HCT116 (cell line): ENCODE measurements around the gene SLC6A12. TPM values are rescaled to one million over a fixed set of nuclear protein-coding genes. Genes with fewer than 3 reads are reported as not detected.

ENCODE experiments used
- ATAC-seq: fragments of 200-7000 bp; cut with Tn5 transposase; 2 replicates; pipeline ENCODE4 v1.9.1; 2020; ENCODE audit warnings: mild to moderate bottlenecking, moderate library complexity
- BruUV-seq: library from RNA; stranded (reverse); fragments of 400-500 nt; replicated peaks from 2 replicates; lab custom pipeline; 2021; lab: Mats Ljungman, UMichigan
- CTCF ChIA-PET: fragments of 300-600 bp; sonication (Branson Sonifier 250); formaldehyde crosslinking; loops from one replicate; lab custom pipeline; 2021; ENCODE audit warnings: antibody characterized with exemption; lab: Charles Lee
- POLR2A ChIA-PET: fragments of 300-600, 350-600 bp; sonication (Branson Sonifier 250); formaldehyde crosslinking; loops from one replicate; lab custom pipeline; 2021; ENCODE audit warnings: antibody characterized with exemption; lab: Charles Lee
- RAD21 ChIA-PET, 2 experiments: fragments of 300-600 bp; sonication (Branson Sonifier 250); formaldehyde crosslinking; loops; one replicate each; lab custom pipeline; 2023; ENCODE audit warnings: low total read pairs in 2 of 2; ENCODE audit not compliant: uncharacterized antibody in 2 of 2, unreplicated experiment in 2 of 2, low non-redundant PET in 1 of 2; lab: Charles Lee
- DNase-seq: peaks from one replicate; pipeline ENCODE4 v3.0.0-alpha.2; 2010; ENCODE audit warnings: low read depth, low spot score
- H2AFZ ChIP-seq: fragments of 200-600 bp; shearing (Covaris generic), sonication (generic); 2 replicates; pipeline ENCODE4 v1.6.1; 2017; ENCODE audit warnings: low read depth, mixed run types, mixed read lengths, antibody characterized with exemption, low read length; ENCODE audit not compliant: poor library complexity, severe bottlenecking
- H3K27ac ChIP-seq: 2 replicates; pipeline ENCODE4 v1.5.1; 2012; ENCODE audit warnings: low read depth, low read length
- H3K27me3 ChIP-seq: fragments of 200-600 bp; sonication (generic); 2 replicates; pipeline ENCODE4 v1.6.1; 2016; ENCODE audit warnings: mixed run types, low read length, mixed read lengths; ENCODE audit not compliant: insufficient read depth
- H3K36me3 ChIP-seq, 2 experiments: fragments of 200-500 bp in 1 of 2; fragments of 200-600 bp in 1 of 2; sonication (Bioruptor generic) in 1 of 2; sonication (generic) in 1 of 2; 2 replicates each; pipeline versions ENCODE4 v1.5.1 to v1.6.1; 2014 to 2016; ENCODE audit warnings: low read length in 2 of 2, inconsistent platforms in 1 of 2, mixed read lengths in 1 of 2, mixed run types in 1 of 2; ENCODE audit not compliant: insufficient read depth in 2 of 2, control insufficient read depth in 1 of 2
- H3K4me1 ChIP-seq, 2 experiments: fragments of 200-600 bp in 1 of 2; sonication (generic) in 1 of 2; 2 replicates each; pipeline versions ENCODE4 v1.5.1 to v1.6.1; 2012 to 2017; ENCODE audit warnings: low read length in 2 of 2, inconsistent platforms in 1 of 2, mild to moderate bottlenecking in 1 of 2, mixed read lengths in 1 of 2, mixed run types in 1 of 2, moderate library complexity in 1 of 2; ENCODE audit not compliant: insufficient read depth in 2 of 2, control insufficient read depth in 1 of 2
- H3K4me2 ChIP-seq: fragments of 200-600 bp; sonication (generic); 2 replicates; pipeline ENCODE4 v1.6.1; 2017; ENCODE audit warnings: mixed run types, low read length, mixed read lengths
- H3K4me3 ChIP-seq, 2 experiments: fragments of 200-600 bp in 1 of 2; sonication (generic) in 1 of 2; replicated peaks in 1 of 2; 2 replicates each; pipeline ENCODE4 v1.5.1; 2011 to 2016; ENCODE audit warnings: low read length in 2 of 2, control low read depth in 1 of 2, low read depth in 1 of 2, mild to moderate bottlenecking in 1 of 2, mixed read lengths in 1 of 2, mixed run types in 1 of 2
- H3K79me2 ChIP-seq: fragments of 200-600 bp; sonication (generic); 2 replicates; pipeline ENCODE4 v1.6.1; 2017; ENCODE audit warnings: mild to moderate bottlenecking, mixed run types, low read length, moderate library complexity, mixed read lengths; ENCODE audit not compliant: insufficient read depth
- H3K9ac ChIP-seq: fragments of 200-600 bp; sonication (generic); 2 replicates; pipeline ENCODE4 v1.6.1; 2016; ENCODE audit warnings: low read length, mixed read lengths
- H3K9me2 ChIP-seq: fragments of 200-600 bp; sonication (generic), shearing (Covaris generic); 2 replicates; pipeline ENCODE4 v1.6.1; 2017; ENCODE audit warnings: mixed run types, mild to moderate bottlenecking, moderate library complexity; ENCODE audit not compliant: insufficient read depth
- H3K9me3 ChIP-seq, 2 experiments: fragments of 200-500 bp in 1 of 2; fragments of 200-600 bp in 1 of 2; sonication (Bioruptor generic) in 1 of 2; sonication (generic) in 1 of 2; 2 replicates each; pipeline ENCODE4 v1.6.1; 2014 to 2017; ENCODE audit warnings: low read length in 2 of 2, mixed read lengths in 2 of 2, inconsistent platforms in 1 of 2, low read depth in 1 of 2, mild to moderate bottlenecking in 1 of 2, mixed run types in 1 of 2, moderate library complexity in 1 of 2; ENCODE audit not compliant: control insufficient read depth in 1 of 2, insufficient read depth in 1 of 2
- H4K20me1 ChIP-seq: fragments of 200-600 bp; sonication (generic), shearing (Covaris generic); 2 replicates; pipeline ENCODE4 v1.6.1; 2017; ENCODE audit warnings: mixed run types, mild to moderate bottlenecking, moderate library complexity; ENCODE audit not compliant: insufficient read depth
- ATF3 ChIP-seq: IDR thresholded peaks from 2 replicates; pipeline ENCODE4 v1.6.1; 2012
- CEBPB ChIP-seq: IDR thresholded peaks from 2 replicates; pipeline ENCODE4 v1.6.1; 2012; ENCODE audit warnings: low read depth
- CTCF ChIP-seq, 3 experiments: fragments of 200-600 bp in 1 of 3; sonication (generic) in 1 of 3; IDR thresholded peaks in 2 of 3; conservative IDR thresholded peaks in 1 of 3; 2 replicates each; pipeline ENCODE4 v1.5.1; 2012 to 2017; ENCODE audit warnings: low read depth in 2 of 3, low read length in 2 of 3, antibody characterized with exemption in 1 of 3, borderline replicate concordance in 1 of 3, control low read depth in 1 of 3, mild to moderate bottlenecking in 1 of 3, mixed read lengths in 1 of 3, mixed run types in 1 of 3, moderate library complexity in 1 of 3; ENCODE audit not compliant: insufficient read depth in 1 of 3
- EGR1 ChIP-seq: IDR thresholded peaks from 2 replicates; pipeline ENCODE4 v1.6.1; 2012; ENCODE audit warnings: low read depth
- ELF1 ChIP-seq: IDR thresholded peaks from 2 replicates; pipeline ENCODE4 v1.6.1; 2012; ENCODE audit warnings: low read depth, borderline replicate concordance
- EZH2 ChIP-seq: fragments of 200-600 bp; sonication (generic); IDR thresholded peaks from 2 replicates; pipeline ENCODE4 v1.6.1; 2017; ENCODE audit warnings: antibody characterized with exemption, mixed run types
- EZH2phosphoT487 ChIP-seq: fragments of 200-600 bp; IDR thresholded peaks from 2 replicates; pipeline ENCODE4 v1.6.1; 2018; ENCODE audit warnings: antibody characterized with exemption, borderline replicate concordance
- FOSL1 ChIP-seq: IDR thresholded peaks from 2 replicates; pipeline ENCODE4 v1.6.1; 2012; ENCODE audit warnings: low read depth
- JUND ChIP-seq: IDR thresholded peaks from 2 replicates; pipeline ENCODE4 v1.6.1; 2012
- MAX ChIP-seq: IDR thresholded peaks from 2 replicates; pipeline ENCODE4 v1.6.1; 2012
- POLR2A ChIP-seq: IDR thresholded peaks from 2 replicates; pipeline ENCODE4 v1.7.0; 2011; ENCODE audit warnings: borderline replicate concordance; ENCODE audit not compliant: insufficient read depth, insufficient read length; ENCODE audit errors: extremely low read depth
- REST ChIP-seq: IDR thresholded peaks from 2 replicates; pipeline ENCODE4 v1.6.1; 2012; ENCODE audit warnings: low read depth
- SP1 ChIP-seq: IDR thresholded peaks from 2 replicates; pipeline ENCODE4 v1.6.1; 2012; ENCODE audit warnings: low read depth
- SRF ChIP-seq: IDR thresholded peaks from 2 replicates; pipeline ENCODE4 v1.6.1; 2012; ENCODE audit warnings: low read depth
- TCF7L2 ChIP-seq: IDR thresholded peaks from 2 replicates; pipeline ENCODE4 v1.7.0; 2011; ENCODE audit warnings: borderline replicate concordance, inconsistent platforms; ENCODE audit not compliant: insufficient read depth, insufficient read length; ENCODE audit errors: extremely low read depth
- YY1 ChIP-seq: IDR thresholded peaks from 2 replicates; pipeline ENCODE4 v1.6.1; 2011; ENCODE audit warnings: low read length, low read depth, moderate library complexity, mild to moderate bottlenecking; ENCODE audit not compliant: insufficient replicate concordance; ENCODE audit errors: extremely low read depth
- ZBTB33 ChIP-seq: IDR thresholded peaks from 2 replicates; pipeline ENCODE4 v1.6.1; 2011; ENCODE audit warnings: mild to moderate bottlenecking, low read length, moderate library complexity; ENCODE audit not compliant: insufficient replicate concordance; ENCODE audit errors: extremely low read depth
- ZFX ChIP-seq: fragments of 450-650 bp; IDR thresholded peaks from 2 replicates; pipeline ENCODE4 v1.6.1; 2017
- ZNF274 ChIP-seq: fragments of 200-500 bp; sonication (Bioruptor generic); IDR thresholded peaks from 2 replicates; pipeline ENCODE4 v1.6.1; 2014; ENCODE audit warnings: mild to moderate bottlenecking, low read depth, low read length, inconsistent platforms
- intact Hi-C: fragments of 100-400 bp; cut with micrococcal nuclease; formaldehyde crosslinking; loops from 2 replicates; pipeline ENCODE4 v1.10.0; 2022
- total RNA-seq: library from RNA; stranded (reverse); gene quantifications from one replicate; pipeline ENCODE4 v1.2.1, GENCODE V29; 2021; ENCODE audit not compliant: unreplicated experiment

Gene SLC6A12
- total RNA-seq, 1 experiment from 2014 or later, result 0.64 TPM

- H3K36me3 ChIP-seq, result no peaks in the 10 kb centered on the region
- H2AFZ ChIP-seq, result no peak overlapping the region
- H3K4me3 ChIP-seq, result no peak overlapping the region
- no peak overlapping the region for H3K9ac ChIP-seq
- H3K4me1 ChIP-seq, result peaks cover 9 to 55% of the 10 kb centered on the region in 2 experiments; a peak in 3 of 4 replicates
- no peaks in the 10 kb centered on the region for H3K9me3 ChIP-seq
- H3K79me2 ChIP-seq, result no peaks in the 10 kb centered on the region
- H4K20me1 ChIP-seq, result no peaks in the 10 kb centered on the region
- intact Hi-C loops, result no loop called here
- H3K27me3 ChIP-seq, result no peaks in the 10 kb centered on the region
- RAD21 ChIA-PET, result no interaction called here
- H3K27ac ChIP-seq, result no peak overlapping the region
- CTCF ChIA-PET, result no interaction called here
- ATAC-seq, result no peak
- no peaks in the 10 kb centered on the region for H3K9me2 ChIP-seq
- TF ChIP-seq ZBTB33, result no peak
- TF ChIP-seq TCF7L2, result no peak
- no peak for TF ChIP-seq CEBPB
- TF ChIP-seq POLR2A, result no peak
- no peak for TF ChIP-seq JUND
- TF ChIP-seq EGR1, result no peak
- no peak for TF ChIP-seq REST
- no peak for TF ChIP-seq ELF1
- no peak for TF ChIP-seq ZFX
- no peak for TF ChIP-seq MAX
- TF ChIP-seq ZNF274, result no peak
- no peak for TF ChIP-seq FOSL1
- TF ChIP-seq ATF3, result no peak
- no peak for TF ChIP-seq CTCF (IDR thresholded peaks at IDR 0.05 in 2 of 3, conservative IDR thresholded peaks at IDR 0.05 in 1 of 3; ENCODE audit: borderline replicate concordance in 1 of 3, insufficient read depth in 1 of 3, low read depth in 2 of 3, low read length in 2 of 3)
- TF ChIP-seq SP1, result no peak
- no peak for TF ChIP-seq EZH2
- no peak for TF ChIP-seq EZH2phosphoT487
- TF ChIP-seq YY1, result no peak
- no peak for TF ChIP-seq SRF
- DNase-seq, result no peak
- POLR2A ChIA-PET, result no interaction called here
- no TSS peak for BruUV-seq
- no peak overlapping the region for H3K4me2 ChIP-seq
Observed at GRCh38 chr12:180445-180844, 33.5 kb downstream of the SLC6A12 start.
